ENCODE data around the gene NF1. TPM values are rescaled to one million over a fixed set of nuclear protein-coding genes. Genes with fewer than 3 reads are reported as not detected.

NF1 gene
- total and polyA plus RNA-seq, 2 experiments from 2014 or later = 8.4 to 45.9 TPM

DNA sequence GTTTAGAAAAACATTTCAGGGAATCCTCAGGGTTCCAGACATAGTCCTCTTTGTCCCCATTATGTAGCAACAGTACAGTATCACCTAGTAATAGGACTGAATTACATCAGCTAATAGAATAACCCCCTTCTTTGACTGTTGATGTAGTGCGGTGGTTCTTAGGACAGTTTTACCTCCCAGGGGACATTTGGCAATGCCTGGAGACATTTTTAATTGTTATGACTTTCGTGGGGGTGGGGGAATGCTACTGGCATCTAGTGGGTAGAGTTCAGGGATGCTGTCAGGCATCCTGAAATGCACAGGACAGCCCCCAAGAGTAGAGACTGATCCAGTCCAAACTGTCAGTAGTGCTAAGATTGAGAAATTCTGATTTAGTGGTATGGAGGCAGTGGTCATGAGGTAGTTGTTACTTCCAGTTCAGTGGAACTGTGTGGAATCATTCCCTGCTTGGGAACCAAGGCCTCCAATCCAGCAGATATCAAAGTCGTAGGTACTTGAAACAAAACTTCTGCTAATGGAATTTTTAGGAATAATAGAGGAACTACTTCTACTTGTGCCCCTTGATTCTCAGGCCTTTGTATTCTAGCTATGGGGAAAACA lies 20.3 kb downstream of the NF1 start:
- H3K79me2 ChIP-seq = peaks cover 96% of the 10 kb centered on the region
- 90% methylated on average over 3 of the region's 3 CpGs for WGBS (ENCODE audit: low lambda C conversion rate, missing lambda C conversion rate)

GRCh38 chr17:31116167-31116566 lies 21.4 kb downstream of the NF1 start:
- no peak for TF ChIP-seq EZH2 (IDR thresholded peaks at IDR 0.05; ENCODE audit: borderline replicate concordance)
- no peak for TF ChIP-seq EZH2phosphoT487 (IDR thresholded peaks at IDR 0.05; ENCODE audit: low read depth, severe bottlenecking, unreplicated experiment)
- TF ChIP-seq, protein P1, sequence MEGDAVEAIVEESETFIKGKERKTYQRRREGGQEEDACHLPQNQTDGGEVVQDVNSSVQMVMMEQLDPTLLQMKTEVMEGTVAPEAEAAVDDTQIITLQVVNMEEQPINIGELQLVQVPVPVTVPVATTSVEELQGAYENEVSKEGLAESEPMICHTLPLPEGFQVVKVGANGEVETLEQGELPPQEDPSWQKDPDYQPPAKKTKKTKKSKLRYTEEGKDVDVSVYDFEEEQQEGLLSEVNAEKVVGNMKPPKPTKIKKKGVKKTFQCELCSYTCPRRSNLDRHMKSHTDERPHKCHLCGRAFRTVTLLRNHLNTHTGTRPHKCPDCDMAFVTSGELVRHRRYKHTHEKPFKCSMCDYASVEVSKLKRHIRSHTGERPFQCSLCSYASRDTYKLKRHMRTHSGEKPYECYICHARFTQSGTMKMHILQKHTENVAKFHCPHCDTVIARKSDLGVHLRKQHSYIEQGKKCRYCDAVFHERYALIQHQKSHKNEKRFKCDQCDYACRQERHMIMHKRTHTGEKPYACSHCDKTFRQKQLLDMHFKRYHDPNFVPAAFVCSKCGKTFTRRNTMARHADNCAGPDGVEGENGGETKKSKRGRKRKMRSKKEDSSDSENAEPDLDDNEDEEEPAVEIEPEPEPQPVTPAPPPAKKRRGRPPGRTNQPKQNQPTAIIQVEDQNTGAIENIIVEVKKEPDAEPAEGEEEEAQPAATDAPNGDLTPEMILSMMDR (IDR thresholded peaks at IDR 0.05; ENCODE audit: poor library complexity) = no peak
- no peak for DNase-seq (ENCODE audit: low spot score)
- no peak overlapping the region for H3K4me3 ChIP-seq
- 96% methylated on average over 4 of the region's 4 CpGs for WGBS (ENCODE audit: low lambda C conversion rate, missing lambda C conversion rate)
- no peaks in the 10 kb centered on the region for H3K9me3 ChIP-seq (ENCODE audit: low read depth)
- H3K27me3 ChIP-seq = no peaks in the 10 kb centered on the region
- no peaks in the 10 kb centered on the region for H3K4me1 ChIP-seq (ENCODE audit: insufficient read depth)
- H2AFZ ChIP-seq = no peak overlapping the region
- H3K9me2 ChIP-seq (replicated peaks; ENCODE audit: insufficient read depth) = no peaks in the 10 kb centered on the region
- H4K20me1 ChIP-seq (ENCODE audit: insufficient read depth, poor library complexity, severe bottlenecking) = peaks cover 3% of the 10 kb centered on the region
- no peak overlapping the region for H3K4me2 ChIP-seq
- no peak overlapping the region for H3K27ac ChIP-seq
- no peaks in the 10 kb centered on the region for H3K36me3 ChIP-seq (replicated peaks; ENCODE audit: insufficient read depth, low read depth)
- H3K79me2 ChIP-seq = peaks cover 96% of the 10 kb centered on the region

More for the DNA sequence above, 20.3 kb downstream of the NF1 start:
- H3K27me3 ChIP-seq = no peaks in the 10 kb centered on the region
- H3K4me2 ChIP-seq = no peak overlapping the region
- no peak overlapping the region for H2AFZ ChIP-seq
- H3K36me3 ChIP-seq (replicated peaks; ENCODE audit: insufficient read depth, low read depth) = no peaks in the 10 kb centered on the region
- no peaks in the 10 kb centered on the region for H4K20me1 ChIP-seq (ENCODE audit: insufficient read depth, poor library complexity, severe bottlenecking)
- H3K9me2 ChIP-seq (replicated peaks; ENCODE audit: insufficient read depth) = no peaks in the 10 kb centered on the region
- no peak overlapping the region for H3K4me3 ChIP-seq
- H3K4me1 ChIP-seq (ENCODE audit: insufficient read depth) = no peaks in the 10 kb centered on the region
- no peak for TF ChIP-seq EZH2 (IDR thresholded peaks at IDR 0.05; ENCODE audit: borderline replicate concordance)
- no peak for TF ChIP-seq EZH2phosphoT487 (IDR thresholded peaks at IDR 0.05; ENCODE audit: low read depth, severe bottlenecking, unreplicated experiment)
- TF ChIP-seq, protein P1 (IDR thresholded peaks at IDR 0.05; ENCODE audit: poor library complexity) = no peak
- H3K9me3 ChIP-seq (ENCODE audit: low read depth) = no peaks in the 10 kb centered on the region
- no peak for DNase-seq (ENCODE audit: low spot score)
- H3K27ac ChIP-seq = no peak overlapping the region

- DNase-seq (ENCODE audit: low spot score) = no peak
- H3K9me2 ChIP-seq (replicated peaks; ENCODE audit: insufficient read depth) = no peaks in the 10 kb centered on the region
- H4K20me1 ChIP-seq (ENCODE audit: insufficient read depth, poor library complexity, severe bottlenecking) = peaks cover 34% of the 10 kb centered on the region
- no peak overlapping the region for H3K4me3 ChIP-seq
- H3K36me3 ChIP-seq (replicated peaks; ENCODE audit: insufficient read depth, low read depth) = no peaks in the 10 kb centered on the region
- H3K27me3 ChIP-seq = no peaks in the 10 kb centered on the region
- WGBS (ENCODE audit: low lambda C conversion rate, missing lambda C conversion rate) = 80% methylated on average over 2 of the region's 2 CpGs
- no peak overlapping the region for H3K4me2 ChIP-seq
- peaks cover 95% of the 10 kb centered on the region for H3K79me2 ChIP-seq
- H3K4me1 ChIP-seq (ENCODE audit: insufficient read depth) = no peaks in the 10 kb centered on the region
- H2AFZ ChIP-seq = no peak overlapping the region
- TF ChIP-seq, protein P1 (IDR thresholded peaks at IDR 0.05; ENCODE audit: poor library complexity) = no peak
- no peak for TF ChIP-seq EZH2phosphoT487 (IDR thresholded peaks at IDR 0.05; ENCODE audit: low read depth, severe bottlenecking, unreplicated experiment)
- TF ChIP-seq EZH2 (IDR thresholded peaks at IDR 0.05; ENCODE audit: borderline replicate concordance) = no peak
- H3K27ac ChIP-seq = no peak overlapping the region
- H3K9me3 ChIP-seq (ENCODE audit: low read depth) = no peaks in the 10 kb centered on the region
Observed at GRCh38 chr17:31122746-31123145, 28.0 kb downstream of the NF1 start.
